GM19099 (cell line): ENCODE measurements around the gene PRXL2A.

Experiments
- POLR2A ChIP-seq: IDR thresholded peaks from 3 replicates; pipeline ENCODE4 v1.6.1; 2011; ENCODE audit warnings: low read depth; ENCODE audit not compliant: insufficient read length; ENCODE audit errors: extremely low read depth

PRXL2A gene

GRCh38 chr10:80408242-80409101, at the start of gene PRXL2A:
Gene PRXL2A (plus strand): TSS chr10:80408551. CDS start chr10:80420468, 11,917 bp downstream.
- peak; percentile 50 for TF ChIP-seq POLR2A

GRCh38 chr10:80359644-80360043, 48.7 kb upstream of the PRXL2A start:
- no peak for TF ChIP-seq POLR2A

GRCh38 chr10:80365510-80365909, 42.8 kb upstream of the PRXL2A start:
- TF ChIP-seq POLR2A, result no peak

- TF ChIP-seq POLR2A, result no peak
These were observed 36.9 kb upstream of the PRXL2A start for GRCh38 chr10:80371467-80371866.

GRCh38 chr10:80372675-80373074, 35.7 kb upstream of the PRXL2A start:
- TF ChIP-seq POLR2A, result no peak

GRCh38 chr10:80373502-80373901, 34.8 kb upstream of the PRXL2A start:
- no peak for TF ChIP-seq POLR2A

GRCh38 chr10:80379701-80380100, 28.6 kb upstream of the PRXL2A start:
- TF ChIP-seq POLR2A, result no peak

- TF ChIP-seq POLR2A, result no peak
These were observed 28.2 kb upstream of the PRXL2A start for GRCh38 chr10:80380185-80380584.

GRCh38 chr10:80382989-80383388, 25.4 kb upstream of the PRXL2A start:
- no peak for TF ChIP-seq POLR2A

- no peak for TF ChIP-seq POLR2A
These were observed 17.6 kb upstream of the PRXL2A start for GRCh38 chr10:80390740-80391139.

GRCh38 chr10:80392250-80392649, 16.1 kb upstream of the PRXL2A start:
- no peak for TF ChIP-seq POLR2A

GRCh38 chr10:80394358-80394916, 13.9 kb upstream of the PRXL2A start:
- TF ChIP-seq POLR2A, result no peak

GRCh38 chr10:80397014-80397413, 11.3 kb upstream of the PRXL2A start:
- no peak for TF ChIP-seq POLR2A

GRCh38 chr10:80400136-80400804, 8.1 kb upstream of the PRXL2A start:
- TF ChIP-seq POLR2A, result no peak

- no peak for TF ChIP-seq POLR2A
These were observed 3.3 kb upstream of the PRXL2A start for GRCh38 chr10:80405035-80405434.

- no peak for TF ChIP-seq POLR2A
These were observed 2.7 kb upstream of the PRXL2A start for GRCh38 chr10:80405626-80406025.
